ENCODE data around the gene SLC35G2. TPM values are rescaled to one million over a fixed set of nuclear protein-coding genes. Genes with fewer than 3 reads are reported as not detected.

SLC35G2 gene
- total RNA-seq, 1 experiment from 2014 or later, result 6.6 TPM

GRCh38 chr3:136778865-136779264 lies 40.1 kb upstream of the SLC35G2 start:
- H3K27me3 ChIP-seq (ENCODE audit: insufficient read depth, low read length), result no peaks in the 10 kb centered on the region
- H2BK20ac ChIP-seq (ENCODE audit: low read depth, low read length, poor library complexity, severe bottlenecking), result no peak overlapping the region
- no peak for DNase-seq
- no peak overlapping the region for H4K8ac ChIP-seq (replicated peaks; ENCODE audit: insufficient read length, low read depth, low read length)
- no peak overlapping the region for H3K9ac ChIP-seq (ENCODE audit: extremely low read depth, insufficient read length, low read length)
- no peak overlapping the region for H2AFZ ChIP-seq (ENCODE audit: low read length)
- no peak overlapping the region for H3K56ac ChIP-seq (ENCODE audit: insufficient read length, low read depth, low read length)
- H3T11ph ChIP-seq (ENCODE audit: low read length), result no peak overlapping the region
- H3K79me2 ChIP-seq (ENCODE audit: insufficient read depth, low read length), result no peaks in the 10 kb centered on the region
- H2BK120ac ChIP-seq (ENCODE audit: low read depth, low read length, poor library complexity, severe bottlenecking), result no peak overlapping the region
- no peak overlapping the region for H3K4ac ChIP-seq (ENCODE audit: low read depth, low read length)
- no peaks in the 10 kb centered on the region for H4K20me1 ChIP-seq (ENCODE audit: control insufficient read depth, insufficient read depth, insufficient read length)
- H2BK15ac ChIP-seq (ENCODE audit: low read depth, low read length), result no peak overlapping the region
- WGBS (ENCODE audit: extremely low coverage, insufficient read length, low lambda C conversion rate), result no CpG with 5 or more reads among the region's 4 CpGs
- H3K4me1 Mint-ChIP-seq, result no peaks in the 10 kb centered on the region
- no peaks in the 10 kb centered on the region for H3K9me3 Mint-ChIP-seq
- no peaks in the 10 kb centered on the region for H3K79me1 ChIP-seq (ENCODE audit: insufficient read depth, low read depth, low read length, poor library complexity, severe bottlenecking)
- no peak overlapping the region for H3K4me3 Mint-ChIP-seq
- H3K36me3 Mint-ChIP-seq (ENCODE audit: insufficient read depth in 1 of 3, low read depth in 3 of 3), result no peaks in the 10 kb centered on the region
- no peak overlapping the region for H3K14ac ChIP-seq (ENCODE audit: insufficient read depth, low read length)
- no peaks in the 10 kb centered on the region for H3K23me2 ChIP-seq (ENCODE audit: insufficient read length, low read depth, low read length, poor library complexity, severe bottlenecking)
- no peak overlapping the region for H4K91ac ChIP-seq (ENCODE audit: insufficient read length, low read depth, low read length)
- H2BK5ac ChIP-seq (ENCODE audit: insufficient read length, low read length), result no peak overlapping the region
- no peak overlapping the region for H2AK5ac ChIP-seq (ENCODE audit: insufficient read length, low read length)
- H3K27ac Mint-ChIP-seq, result no peak overlapping the region
- no peak overlapping the region for H4K5ac ChIP-seq (ENCODE audit: insufficient read length, low read depth, low read length)
- H3K4me1 ChIP-seq (ENCODE audit: insufficient read depth, low read length), result no peaks in the 10 kb centered on the region
- H3K23ac ChIP-seq (ENCODE audit: insufficient read length, low read depth, low read length), result no peak overlapping the region
- no peak overlapping the region for H3K18ac ChIP-seq (ENCODE audit: insufficient read length, low read depth, low read length)
- H3K9me3 ChIP-seq (ENCODE audit: control insufficient read depth, low read depth, low read length), result no peaks in the 10 kb centered on the region
- no peak overlapping the region for H2BK12ac ChIP-seq (ENCODE audit: insufficient read length, low read depth, low read length)
- TF ChIP-seq, protein P1, sequence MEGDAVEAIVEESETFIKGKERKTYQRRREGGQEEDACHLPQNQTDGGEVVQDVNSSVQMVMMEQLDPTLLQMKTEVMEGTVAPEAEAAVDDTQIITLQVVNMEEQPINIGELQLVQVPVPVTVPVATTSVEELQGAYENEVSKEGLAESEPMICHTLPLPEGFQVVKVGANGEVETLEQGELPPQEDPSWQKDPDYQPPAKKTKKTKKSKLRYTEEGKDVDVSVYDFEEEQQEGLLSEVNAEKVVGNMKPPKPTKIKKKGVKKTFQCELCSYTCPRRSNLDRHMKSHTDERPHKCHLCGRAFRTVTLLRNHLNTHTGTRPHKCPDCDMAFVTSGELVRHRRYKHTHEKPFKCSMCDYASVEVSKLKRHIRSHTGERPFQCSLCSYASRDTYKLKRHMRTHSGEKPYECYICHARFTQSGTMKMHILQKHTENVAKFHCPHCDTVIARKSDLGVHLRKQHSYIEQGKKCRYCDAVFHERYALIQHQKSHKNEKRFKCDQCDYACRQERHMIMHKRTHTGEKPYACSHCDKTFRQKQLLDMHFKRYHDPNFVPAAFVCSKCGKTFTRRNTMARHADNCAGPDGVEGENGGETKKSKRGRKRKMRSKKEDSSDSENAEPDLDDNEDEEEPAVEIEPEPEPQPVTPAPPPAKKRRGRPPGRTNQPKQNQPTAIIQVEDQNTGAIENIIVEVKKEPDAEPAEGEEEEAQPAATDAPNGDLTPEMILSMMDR (conservative IDR thresholded peaks at IDR 0.05), result no peak
- no peaks in the 10 kb centered on the region for H3K27me3 Mint-ChIP-seq (ENCODE audit: low read depth)
- no peak overlapping the region for H3K27ac ChIP-seq (ENCODE audit: insufficient read length, low read depth, low read length)
- H3K4me2 ChIP-seq (ENCODE audit: insufficient read depth, insufficient read length, low read length), result no peak overlapping the region

Measured in H9 (cell line).